Activated naive CD8-positive, alpha-beta T cell (primary cell): ENCODE data around the gene BDNF.
"Not testable (repeated sequence)": the region's sequence is repeated elsewhere in the genome, so short reads cannot be mapped to it uniquely, and the experiment has no call there.

Experiments used
- H3K27ac Mint-ChIP-seq: one replicate; pipeline ENCODE4 v1.8.0; 2021; ENCODE audit warnings: mixed read lengths
- H3K27me3 Mint-ChIP-seq: one replicate; pipeline ENCODE4 v1.8.0; 2021; ENCODE audit warnings: mixed read lengths
- H3K36me3 Mint-ChIP-seq: one replicate; pipeline ENCODE4 v1.8.0; 2021; ENCODE audit warnings: mixed read lengths
- H3K4me1 Mint-ChIP-seq: one replicate; pipeline ENCODE4 v1.8.0; 2021; ENCODE audit warnings: low read depth, mixed read lengths
- H3K4me3 Mint-ChIP-seq: one replicate; pipeline ENCODE4 v1.8.0; 2021; ENCODE audit warnings: mild to moderate bottlenecking, mixed read lengths
- H3K9me3 Mint-ChIP-seq: one replicate; pipeline ENCODE4 v1.8.0; 2021; ENCODE audit warnings: low read depth, mixed read lengths

The BDNF gene

DNA sequence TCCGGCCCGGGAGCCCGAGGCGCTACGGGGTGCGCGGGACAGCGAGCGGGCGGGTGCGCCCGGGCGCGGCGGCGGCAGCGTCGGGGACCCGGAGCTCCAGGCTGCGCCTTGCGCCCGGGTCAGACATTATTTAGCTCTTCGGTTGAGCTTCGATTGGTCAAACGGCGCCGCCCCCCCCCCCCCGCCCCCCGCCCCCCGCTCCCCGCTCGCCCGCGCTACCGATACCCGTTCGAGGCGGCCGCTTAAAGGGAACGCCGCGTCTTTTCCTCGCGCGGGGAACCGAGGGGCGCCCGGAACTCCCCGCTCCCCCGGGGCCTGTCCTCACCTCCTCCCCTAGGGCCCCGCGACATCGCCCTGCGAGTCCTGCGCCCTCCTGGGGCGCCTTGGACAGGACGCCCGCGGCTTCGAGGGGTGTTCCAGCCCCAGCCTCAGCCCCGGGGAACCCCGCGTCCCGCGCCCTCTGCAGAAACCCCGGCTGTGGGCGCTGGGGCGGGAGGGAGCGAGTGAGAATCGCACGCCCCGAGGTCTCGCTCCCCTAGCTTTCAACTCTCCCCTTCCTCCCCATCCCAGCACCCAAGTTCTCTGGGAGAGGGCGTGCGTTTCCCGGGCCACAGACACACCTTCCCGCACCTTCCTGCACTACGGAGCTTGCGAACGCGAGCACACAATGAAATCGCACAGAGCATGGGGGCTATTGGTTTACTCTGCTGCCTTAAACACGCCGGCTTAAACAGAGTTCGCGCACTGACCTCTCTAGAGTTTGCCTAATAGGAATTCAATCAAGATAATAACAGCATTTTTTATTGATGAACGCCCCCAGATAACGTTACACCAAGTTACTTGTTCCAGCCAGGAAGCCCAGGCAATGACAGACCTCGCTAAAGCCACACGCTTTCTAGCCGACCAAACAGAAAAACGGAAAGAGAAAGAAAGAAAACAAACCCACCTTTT, at the start of gene BDNF:
BDNF (minus strand) TSS at position 105 of the 951 bp plus-strand sequence. CDS start 41,891 bp downstream, outside the sequence.
- Mint-ChIP-seq H3K27ac (no peak within 1 kb of the TSS), H3K4me1 (peaks cover 23% of the 10 kb centered on the region), H3K9me3 (no peaks in the 10 kb centered on the region), H3K27me3 (peaks cover 54% of the 10 kb centered on the region), H3K36me3 (peaks cover 3% of the 10 kb centered on the region), H3K4me3 (peak within 1 kb of the TSS; percentile 90)

DNA sequence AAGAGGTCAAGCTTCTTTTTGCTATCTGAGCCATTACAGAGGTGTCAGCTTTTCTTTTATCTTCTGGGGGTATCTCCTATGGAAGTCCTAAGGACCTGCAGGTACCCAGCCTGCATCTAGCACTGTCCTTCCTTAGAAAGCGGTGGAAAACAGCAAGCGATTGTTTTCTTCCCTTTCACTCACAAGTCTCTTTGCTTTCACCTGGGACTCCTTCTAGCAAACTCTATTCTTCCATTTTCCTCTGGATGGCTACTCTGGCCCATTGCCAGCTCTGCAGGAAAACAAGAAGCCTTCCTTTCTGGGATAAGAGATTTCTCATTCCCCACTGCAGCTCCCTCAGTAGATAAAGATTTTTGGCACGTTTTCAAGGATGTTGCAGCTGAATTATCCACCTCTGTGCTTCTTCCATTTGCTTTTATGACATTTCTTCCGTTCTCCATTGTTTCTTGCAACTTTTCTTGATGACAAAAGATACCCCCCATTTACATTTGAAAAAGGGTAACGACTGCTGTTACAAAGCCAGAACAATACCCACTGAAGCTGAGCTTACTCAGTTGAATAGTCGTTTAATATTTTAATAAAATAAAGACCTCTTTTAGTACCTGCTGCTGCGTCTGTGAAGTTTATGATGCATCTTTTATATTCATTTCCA, 40.2 kb upstream of the BDNF start:
- Mint-ChIP-seq H3K4me3 (no peak overlapping the region), H3K4me1 (no peaks in the 10 kb centered on the region), H3K36me3 (no peaks in the 10 kb centered on the region), H3K27me3 (peaks cover 8% of the 10 kb centered on the region), H3K9me3 (no peaks in the 10 kb centered on the region), H3K27ac (no peak overlapping the region)

GRCh38 chr11:27735281-27735680, 35.0 kb upstream of the BDNF start:
- Mint-ChIP-seq H3K36me3 (no peaks in the 10 kb centered on the region), H3K9me3 (peaks cover 7% of the 10 kb centered on the region), H3K27me3 (peaks cover 6% of the 10 kb centered on the region), H3K27ac (no peak overlapping the region), H3K4me1 (no peaks in the 10 kb centered on the region), H3K4me3 (no peak overlapping the region)

DNA sequence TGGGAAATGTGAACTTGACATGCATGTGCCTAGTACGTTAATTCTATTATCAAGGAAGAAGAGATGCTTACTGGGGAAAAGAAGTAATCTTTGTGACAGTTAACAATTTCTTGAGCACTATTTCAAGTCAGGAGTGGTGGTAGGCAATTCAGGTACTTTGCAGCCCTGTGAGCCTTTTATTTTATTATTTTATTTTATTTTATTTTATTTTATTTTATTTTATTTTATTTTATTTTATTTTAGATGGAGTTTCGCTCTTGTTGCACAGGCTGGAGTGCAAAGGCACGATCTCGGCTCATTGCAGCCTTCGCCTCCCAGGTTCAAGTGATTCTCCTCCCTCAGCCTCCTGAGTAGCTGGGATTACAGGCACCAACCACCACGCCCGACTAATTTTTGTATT, 31.5 kb upstream of the BDNF start:
- not testable (repeated sequence) for H3K36me3 Mint-ChIP-seq, H3K4me1 Mint-ChIP-seq, H3K4me3 Mint-ChIP-seq, H3K27ac Mint-ChIP-seq, H3K9me3 Mint-ChIP-seq, H3K27me3 Mint-ChIP-seq

GRCh38 chr11:27726981-27727380, 26.7 kb upstream of the BDNF start:
- Mint-ChIP-seq H3K36me3 (no peaks in the 10 kb centered on the region), H3K9me3 (peaks cover 10% of the 10 kb centered on the region), H3K27ac (no peak overlapping the region), H3K27me3 (peaks cover 26% of the 10 kb centered on the region), H3K4me3 (no peak overlapping the region), H3K4me1 (peaks cover 7% of the 10 kb centered on the region)

DNA sequence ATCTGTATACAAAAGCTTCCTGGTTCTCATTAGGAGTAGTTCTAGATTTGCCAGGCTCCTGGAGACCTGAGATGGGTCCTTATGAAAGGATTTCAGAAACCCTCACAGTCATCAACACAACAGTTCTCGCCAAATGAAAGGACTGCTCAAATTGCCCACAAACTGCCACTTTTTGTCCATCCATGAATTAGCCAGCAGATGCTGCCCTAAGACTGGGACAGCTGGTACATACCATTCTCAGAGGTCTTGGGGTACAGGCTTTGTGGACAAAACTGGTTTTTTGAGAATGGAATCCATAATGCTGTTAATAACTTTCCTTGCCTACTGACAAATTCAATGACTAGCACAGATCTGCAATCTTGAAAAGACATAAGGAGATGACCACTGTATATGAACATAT, 23.4 kb upstream of the BDNF start:
- Mint-ChIP-seq H3K27ac (no peak overlapping the region), H3K9me3 (peaks cover 3% of the 10 kb centered on the region), H3K4me1 (peaks cover 13% of the 10 kb centered on the region), H3K36me3 (peaks cover 4% of the 10 kb centered on the region), H3K4me3 (no peak overlapping the region), H3K27me3 (peaks cover 46% of the 10 kb centered on the region)

DNA sequence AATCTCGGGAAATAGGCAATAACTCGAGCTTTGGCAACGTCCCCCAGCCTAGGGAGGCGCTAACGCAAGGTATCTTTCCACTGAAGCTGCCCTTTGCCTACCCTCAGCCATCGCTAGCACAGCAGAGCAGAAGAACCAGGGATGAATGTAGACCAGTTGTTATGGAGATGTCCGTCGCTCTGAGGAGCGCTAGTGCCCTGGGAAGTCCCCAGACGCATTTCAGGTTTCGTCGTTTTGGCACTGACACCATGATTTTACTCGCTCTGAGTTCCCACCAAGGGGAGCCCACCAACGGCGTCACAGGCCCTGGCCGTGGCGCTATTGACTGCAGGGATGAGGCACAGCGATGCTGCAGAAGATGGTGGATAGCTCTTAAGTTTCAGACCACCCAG, 22.7 kb upstream of the BDNF start:
- Mint-ChIP-seq H3K27me3 (peaks cover 49% of the 10 kb centered on the region), H3K4me3 (peak overlapping the region; percentile 2), H3K9me3 (peaks cover 3% of the 10 kb centered on the region), H3K4me1 (peaks cover 16% of the 10 kb centered on the region), H3K36me3 (peaks cover 4% of the 10 kb centered on the region), H3K27ac (no peak overlapping the region)

DNA sequence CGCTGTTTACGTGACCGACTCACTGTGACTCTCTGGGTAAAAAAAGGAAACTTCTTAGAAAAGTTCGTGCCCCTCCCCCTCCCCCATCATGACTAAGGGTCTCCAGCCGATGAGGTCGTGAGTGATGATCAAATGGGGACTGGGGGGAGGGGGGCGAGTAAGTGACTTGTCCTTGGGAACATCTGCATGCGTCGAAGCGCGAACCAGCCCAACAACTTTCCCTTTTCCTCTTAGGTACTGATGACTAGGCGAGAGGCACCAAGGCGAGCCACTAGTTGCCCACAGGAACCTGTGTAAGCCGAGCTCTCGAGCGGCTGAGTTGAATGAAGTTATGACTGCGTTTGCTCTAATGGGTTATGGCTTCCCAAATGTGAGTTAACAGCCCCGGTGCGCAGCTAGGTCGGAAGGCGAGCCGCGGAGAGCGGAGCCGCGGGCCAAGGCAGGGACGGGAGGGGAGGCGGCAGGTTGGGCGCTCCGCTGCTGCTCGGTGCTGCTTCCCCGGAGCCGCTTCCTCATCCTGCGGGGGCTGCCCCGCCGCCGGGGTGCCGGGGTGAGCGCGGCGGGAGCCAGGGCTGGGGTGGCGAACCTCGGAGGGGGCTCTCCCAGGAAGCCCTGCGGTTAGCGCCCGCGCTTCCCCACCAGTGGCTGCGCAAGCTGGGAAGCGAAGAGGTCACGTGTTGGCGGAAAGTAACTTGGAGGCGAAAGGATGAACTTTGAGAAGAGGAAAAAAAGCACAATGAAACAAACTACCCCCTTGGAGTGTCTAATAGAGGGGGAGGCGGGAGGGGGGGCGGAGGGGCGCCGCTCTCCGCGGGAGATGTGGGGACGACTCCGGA, 22.1 kb upstream of the BDNF start:
- Mint-ChIP-seq H3K4me3 (no peak overlapping the region), H3K4me1 (peaks cover 17% of the 10 kb centered on the region), H3K27me3 (peaks cover 56% of the 10 kb centered on the region), H3K36me3 (peaks cover 4% of the 10 kb centered on the region), H3K27ac (no peak overlapping the region), H3K9me3 (peaks cover 3% of the 10 kb centered on the region)

DNA sequence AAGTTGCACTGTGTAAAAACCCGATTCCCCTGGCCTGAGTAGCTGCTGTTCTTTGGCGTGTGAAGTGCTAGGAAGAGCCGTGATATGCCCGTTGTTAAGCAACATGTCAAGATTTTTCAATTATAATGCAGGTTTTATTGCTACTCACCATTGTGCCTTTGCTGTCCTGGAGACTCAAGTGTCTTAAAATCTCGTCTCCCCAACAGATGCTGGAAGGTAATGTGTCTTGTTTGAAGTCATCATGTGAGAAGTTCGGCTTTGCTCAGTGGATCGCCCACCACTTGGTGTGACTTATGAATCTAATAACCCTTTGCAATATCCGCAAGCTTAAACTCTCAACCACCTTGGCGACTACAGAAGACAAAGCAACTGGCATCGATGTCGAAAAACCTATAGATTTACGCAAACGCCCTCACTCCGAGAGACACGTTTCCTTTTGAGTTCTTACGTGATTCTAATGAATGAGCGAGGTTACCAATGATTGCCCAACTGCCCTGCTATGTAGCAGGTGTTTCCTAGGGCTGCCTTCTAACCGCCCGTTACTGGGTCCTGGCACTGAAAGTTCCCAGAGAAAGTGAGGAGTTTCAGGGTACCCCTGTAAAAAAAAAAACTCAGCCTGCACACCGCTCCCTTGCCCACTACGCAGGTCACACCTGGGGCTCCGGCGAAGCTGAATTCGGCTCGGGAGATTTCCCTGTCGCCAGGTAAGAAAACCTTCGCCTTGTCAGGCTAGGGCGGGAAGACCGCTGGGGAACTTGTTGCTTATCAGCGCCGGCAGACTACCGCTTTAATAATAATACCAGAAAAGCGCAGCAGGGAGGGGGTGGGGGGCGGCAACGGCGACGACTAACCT, 21.2 kb upstream of the BDNF start:
- Mint-ChIP-seq H3K27me3 (peaks cover 57% of the 10 kb centered on the region), H3K4me1 (peaks cover 17% of the 10 kb centered on the region), H3K9me3 (peaks cover 3% of the 10 kb centered on the region), H3K36me3 (peaks cover 4% of the 10 kb centered on the region), H3K27ac (no peak overlapping the region), H3K4me3 (peak overlapping the region; percentile 18)

GRCh38 chr11:27720277-27720830, 20.1 kb upstream of the BDNF start:
- Mint-ChIP-seq H3K27me3 (peaks cover 51% of the 10 kb centered on the region), H3K27ac (no peak overlapping the region), H3K4me3 (no peak overlapping the region), H3K36me3 (peaks cover 4% of the 10 kb centered on the region), H3K4me1 (peaks cover 17% of the 10 kb centered on the region), H3K9me3 (peaks cover 2% of the 10 kb centered on the region)

GRCh38 chr11:27719546-27719925, 19.3 kb upstream of the BDNF start:
- Mint-ChIP-seq H3K9me3 (no peaks in the 10 kb centered on the region), H3K27ac (no peak overlapping the region), H3K36me3 (peaks cover 4% of the 10 kb centered on the region), H3K4me1 (peaks cover 17% of the 10 kb centered on the region), H3K27me3 (peaks cover 47% of the 10 kb centered on the region), H3K4me3 (no peak overlapping the region)

DNA sequence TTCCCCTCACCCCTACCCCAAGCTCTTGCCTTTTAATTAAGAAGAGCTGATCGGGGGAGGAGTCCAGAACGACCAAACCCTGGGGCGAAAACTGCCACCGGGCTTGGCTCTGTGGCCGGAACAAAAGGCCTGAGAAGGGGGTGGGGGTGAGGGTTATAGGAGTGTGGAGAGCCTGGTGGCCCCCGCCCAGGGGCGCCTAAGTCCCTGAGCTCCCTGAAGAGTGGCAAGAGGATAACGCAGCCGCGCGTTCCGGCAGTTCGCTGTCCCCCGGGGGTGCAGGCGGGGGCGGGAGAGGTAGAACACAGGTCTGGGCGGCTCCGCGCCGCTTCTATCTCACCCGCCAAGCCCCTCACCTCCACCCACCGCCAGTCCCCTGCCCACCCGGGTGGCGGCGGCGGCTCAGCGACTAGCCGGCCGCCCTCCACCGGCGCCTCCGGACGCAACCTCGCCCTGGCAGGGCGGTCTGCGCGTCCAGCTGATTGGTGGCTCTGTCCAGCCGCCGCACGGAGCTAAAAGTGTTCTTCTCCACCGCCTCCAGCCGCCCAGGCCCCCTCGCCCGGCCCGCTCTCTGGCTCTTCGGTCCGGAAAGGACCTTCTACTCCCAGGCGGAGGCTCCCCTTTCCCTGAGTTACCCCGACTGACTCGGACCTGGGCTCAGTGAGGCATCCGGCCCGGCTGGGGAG, 18.7 kb upstream of the BDNF start:
- Mint-ChIP-seq H3K4me3 (peak overlapping the region; percentile 68), H3K27me3 (peaks cover 46% of the 10 kb centered on the region), H3K9me3 (no peaks in the 10 kb centered on the region), H3K36me3 (peaks cover 4% of the 10 kb centered on the region), H3K4me1 (peaks cover 17% of the 10 kb centered on the region), H3K27ac (no peak overlapping the region)

DNA sequence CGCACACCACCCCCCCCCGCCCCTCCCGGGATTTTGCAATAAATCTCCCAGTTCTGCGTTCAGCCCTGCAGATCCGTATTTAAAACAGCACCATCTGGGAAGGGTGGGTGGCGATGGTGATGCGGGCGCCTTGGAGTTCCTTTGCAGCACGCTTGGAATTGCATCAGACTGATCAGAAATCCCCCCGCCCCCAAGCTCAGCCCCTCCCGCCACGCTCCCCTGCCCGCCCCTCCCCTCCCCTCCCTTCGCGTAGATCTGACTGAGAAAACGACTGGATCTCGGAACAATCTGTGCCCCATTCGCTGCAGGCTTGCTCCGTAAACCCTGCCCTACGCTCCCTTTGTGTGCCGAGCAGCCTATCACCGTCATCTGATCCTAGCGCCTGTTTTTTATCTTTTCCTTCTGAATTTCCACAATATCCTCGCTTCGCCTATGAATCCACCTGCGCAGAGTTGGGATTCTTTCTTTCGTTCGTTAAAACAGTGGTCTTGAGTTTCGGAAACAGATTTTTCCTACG, 18.1 kb upstream of the BDNF start:
- no peak overlapping the region for H3K27ac Mint-ChIP-seq
- H3K4me1 Mint-ChIP-seq = peaks cover 17% of the 10 kb centered on the region
- H3K4me3 Mint-ChIP-seq = peak overlapping the region; percentile 68
- peaks cover 42% of the 10 kb centered on the region for H3K27me3 Mint-ChIP-seq
- H3K36me3 Mint-ChIP-seq = peaks cover 4% of the 10 kb centered on the region
- H3K9me3 Mint-ChIP-seq = no peaks in the 10 kb centered on the region
